NCI-H345 treated with DMSO at 0.1 percent for 48 hours (cell line): ENCODE data around the gene UFSP1.
"Not testable (repeated sequence)": the region's sequence is repeated elsewhere in the genome, so short reads cannot be mapped to it uniquely, and the experiment has no call there.

Experiments used
- DNase-seq: peaks from one replicate; lab custom pipeline; 2025; ENCODE audit not compliant: unreplicated experiment; lab: John Stamatoyannopoulos, UW

Gene UFSP1

GRCh38 chr7:100860702-100861615 is 28.6 kb downstream of the UFSP1 start:
- DNase-seq, result no peak

- no peak for DNase-seq
These were observed 29.7 kb downstream of the UFSP1 start for GRCh38 chr7:100859856-100860255.

GRCh38 chr7:100856871-100857282 is 32.6 kb downstream of the UFSP1 start:
- no peak for DNase-seq

GRCh38 chr7:100855515-100855914 is 34.0 kb downstream of the UFSP1 start:
- no peak for DNase-seq

- DNase-seq, result not testable (repeated sequence)
These were observed 34.6 kb downstream of the UFSP1 start for GRCh38 chr7:100854899-100855298.

GRCh38 chr7:100854146-100854895 is 35.2 kb downstream of the UFSP1 start:
- no peak for DNase-seq

- DNase-seq, result peak; percentile 91
These were observed 37.3 kb downstream of the UFSP1 start, which contains the start of gene SLC12A9 for GRCh38 chr7:100852048-100852872. TSS of gene SLC12A9 (plus strand) at chr7:100852713. CDS start at chr7:100854198, 1,485 bp downstream.

GRCh38 chr7:100847360-100847759 is 42.2 kb downstream of the UFSP1 start:
- DNase-seq, result no peak

GRCh38 chr7:100840470-100841100 is 48.9 kb downstream of the UFSP1 start:
- no peak for DNase-seq

- DNase-seq, result no peak
These were observed 50.2 kb downstream of the UFSP1 start for GRCh38 chr7:100839361-100839760.
